ENCODE results near the gene TMEM185B.

GRCh38 chr2:120176526-120176925 lies 46.7 kb downstream of the TMEM185B start:
- TF ChIP-seq SMARCA5 (IDR thresholded peaks at IDR 0.05) (no peak), NFYB (IDR thresholded peaks at IDR 0.05; ENCODE audit: insufficient read depth, low read depth, low read length) (no peak), MEF2A (IDR thresholded peaks at IDR 0.05; ENCODE audit: insufficient read depth, low read depth, low read length) (no peak), SIN3A (IDR thresholded peaks at IDR 0.05; ENCODE audit: low read depth, low read length) (no peak), EZH2 (IDR thresholded peaks at IDR 0.05; ENCODE audit: borderline replicate concordance, control insufficient read depth, low read depth, low read length) (no peak), CTCF (IDR thresholded peaks at IDR 0.05 in 2 of 3, conservative IDR thresholded peaks at IDR 0.05 in 1 of 3; ENCODE audit: control insufficient read depth in 2 of 3, extremely low read depth in 1 of 3, insufficient read depth in 1 of 3, low read depth in 3 of 3, low read length in 3 of 3) (no peak), PBX3 (IDR thresholded peaks at IDR 0.05; ENCODE audit: insufficient replicate concordance, low read depth, low read length) (no peak), USF1 (IDR thresholded peaks at IDR 0.05; ENCODE audit: borderline replicate concordance, extremely low read length, insufficient read depth, low read depth, low read length) (no peak), POLR2AphosphoS2 (IDR thresholded peaks at IDR 0.05; ENCODE audit: low read depth, low read length) (no peak), YY1 (IDR thresholded peaks at IDR 0.05; ENCODE audit: low read depth, low read length) (no peak), TAF1 (IDR thresholded peaks at IDR 0.05; ENCODE audit: borderline replicate concordance, low read depth, low read length) (no peak), JUNB (IDR thresholded peaks at IDR 0.05) (no peak)

Measured in GM12878 (cell line).